Small intestine (tissue), 7 donors: ENCODE data around the gene DCAF8. TPM values are rescaled to one million over a fixed set of nuclear protein-coding genes. Genes with fewer than 3 reads are reported as not detected.
A peak's percentile ranks its signal among the peaks of the same experiment; 100 is the strongest.

Source experiments
- DNase-seq, 2 donors: peaks; one replicate each; pipeline versions ENCODE4 v3.0.0 to v3.0.0-alpha.2; 2013
- FAIRE-seq: peaks from 2 replicates; lab custom pipeline; 2012; peaks lifted over from hg19 to GRCh38; lab: Jason Lieb, UNC
- H3K27ac ChIP-seq, 3 donors: one replicate each; pipeline ENCODE4 v1.5.1; 2013; ENCODE audit warnings: low read length in 2 of 3, mild to moderate bottlenecking in 2 of 3, control low read depth in 1 of 3, inconsistent platforms in 1 of 3, low read depth in 1 of 3, moderate library complexity in 1 of 3
- H3K27me3 ChIP-seq, 3 donors: one replicate each; pipeline ENCODE4 v1.6.1; 2013; ENCODE audit warnings: low read length in 3 of 3, inconsistent platforms in 1 of 3; ENCODE audit not compliant: control insufficient read depth in 3 of 3, insufficient read depth in 3 of 3
- H3K36me3 ChIP-seq, 3 donors: one replicate each; pipeline ENCODE4 v1.6.1; 2013; ENCODE audit warnings: low read length in 3 of 3, inconsistent platforms in 1 of 3, low read depth in 1 of 3, mild to moderate bottlenecking in 1 of 3, moderate library complexity in 1 of 3; ENCODE audit not compliant: control insufficient read depth in 3 of 3, insufficient read depth in 2 of 3
- H3K4me1 ChIP-seq, 3 donors: one replicate each; pipeline ENCODE4 v1.6.1; 2013; ENCODE audit warnings: low read length in 2 of 3, inconsistent platforms in 1 of 3, low read depth in 1 of 3, mild to moderate bottlenecking in 1 of 3, moderate library complexity in 1 of 3; ENCODE audit not compliant: control insufficient read depth in 3 of 3, insufficient read depth in 2 of 3
- H3K4me3 ChIP-seq, 3 donors: one replicate each; pipeline ENCODE4 v1.5.1; 2013; ENCODE audit warnings: low read length in 3 of 3, control low read depth in 1 of 3, inconsistent platforms in 1 of 3, low read depth in 1 of 3, mild to moderate bottlenecking in 1 of 3, moderate library complexity in 1 of 3
- H3K9me3 ChIP-seq, 2 donors: one replicate each; pipeline ENCODE4 v1.6.1; 2013; ENCODE audit warnings: low read depth in 1 of 2, low read length in 1 of 2; ENCODE audit not compliant: control insufficient read depth in 2 of 2, insufficient read depth in 1 of 2
- WGBS, 3 donors: extraction: QIAGEN DNeasy Blood & Tissue Kit; methylation state at CpG; one replicate each; pipeline ENCODE4 v1.1.7; 2013; 5-methylcytosine and 5-hydroxymethylcytosine counted together
- polyA plus RNA-seq, 4 donors: library from polyadenylated mRNA; stranded (reverse) in 3 of 4; unstranded in 1 of 4; fragments of 200-250 nt in 3 of 4; fragments of 120-200 nt in 1 of 4; gene quantifications; one replicate each; pipeline versions ENCODE4 v1.2.1 to v1.2.3, GENCODE V29; 2013
- donor health status: healthy with polysubstance abuse.
- donor health status: control.
- donor health status: control.
- donor health status: Bipolar disorder and iron deficiency.
- donor health status: healthy.

DCAF8 gene
- polyA plus RNA-seq, 4 donors, result 43.5 to 145 (median 59.1) TPM

DNA sequence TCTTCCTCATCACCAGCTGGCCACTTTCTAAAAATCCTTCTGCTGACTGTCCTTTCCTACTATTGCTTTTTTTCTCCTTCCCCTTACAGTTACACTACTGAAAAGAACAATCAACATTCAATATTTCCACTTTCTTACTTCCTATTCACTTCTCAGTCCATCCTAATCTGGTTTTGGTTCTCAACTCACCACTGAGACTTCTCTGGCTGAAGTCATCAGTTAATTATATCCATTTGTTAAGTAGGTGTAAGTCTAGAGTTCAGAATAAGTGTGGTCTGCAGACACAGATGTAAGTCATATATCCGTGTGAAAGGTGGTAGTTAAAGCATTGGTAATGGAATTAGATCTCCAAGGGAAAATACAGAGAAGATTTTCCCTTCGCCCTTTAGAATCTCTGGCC is 35.7 kb downstream of the DCAF8 start:
- H3K4me3 ChIP-seq, result no peak overlapping the region
- no peak for FAIRE-seq
- H3K9me3 ChIP-seq, result no peaks in the 10 kb centered on the region
- no peaks in the 10 kb centered on the region for H3K27me3 ChIP-seq
- no peak overlapping the region for H3K27ac ChIP-seq
- H3K4me1 ChIP-seq, result no peaks in the 10 kb centered on the region
- H3K36me3 ChIP-seq, result peaks cover 16 to 46% (median 41%) of the 10 kb centered on the region in 3 donors
- DNase-seq, result no peak
- 83 to 91% (median 91%) methylated on average over 2 of the region's 2 CpGs for WGBS, 3 donors

GRCh38 chr1:160225345-160225744 is 37.0 kb downstream of the DCAF8 start:
- Histone ChIP-seq H3K4me1 (peaks cover 0 to under 1% (median 0%) of the 10 kb centered on the region in 3 donors), H3K27ac (no peak overlapping the region), H3K36me3 (peaks cover 21 to 45% (median 41%) of the 10 kb centered on the region in 3 donors), H3K9me3 (no peaks in the 10 kb centered on the region), H3K27me3 (no peaks in the 10 kb centered on the region), H3K4me3 (no peak overlapping the region)
- DNase-seq, result no peak
- 62 to 74% (median 72%) methylated on average over 2 of the region's 2 CpGs for WGBS, 3 donors
- no peak for FAIRE-seq

DNA sequence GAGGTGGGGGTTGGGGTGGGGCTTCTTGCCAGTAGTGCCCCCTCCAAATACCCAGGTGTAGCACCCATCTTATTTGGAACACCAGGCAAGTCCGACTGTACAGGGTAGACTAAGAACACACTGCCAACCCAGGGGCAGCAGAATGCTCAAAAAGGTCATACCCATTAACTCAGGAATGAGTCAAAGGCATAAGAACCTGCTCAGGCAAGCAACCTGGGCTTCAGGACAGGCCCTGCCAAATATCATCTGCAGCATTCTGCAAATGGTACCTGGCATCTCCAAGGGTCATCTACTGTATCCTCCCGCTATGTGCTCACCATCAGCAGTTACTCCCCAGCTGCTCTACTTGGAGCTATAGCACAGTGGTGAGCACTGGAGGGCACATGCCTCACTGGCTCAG is 37.7 kb downstream of the DCAF8 start:
- Histone ChIP-seq H3K36me3 (peaks cover 21 to 45% (median 40%) of the 10 kb centered on the region in 3 donors), H3K9me3 (no peaks in the 10 kb centered on the region), H3K27me3 (no peaks in the 10 kb centered on the region), H3K27ac (no peak overlapping the region), H3K4me1 (peaks cover 0 to 4% (median 0%) of the 10 kb centered on the region in 3 donors), H3K4me3 (no peak overlapping the region)
- 92 to 95% (median 92%) methylated on average over 2 of the region's 2 CpGs for WGBS, 3 donors
- DNase-seq (no peak), FAIRE-seq (no peak)

DNA sequence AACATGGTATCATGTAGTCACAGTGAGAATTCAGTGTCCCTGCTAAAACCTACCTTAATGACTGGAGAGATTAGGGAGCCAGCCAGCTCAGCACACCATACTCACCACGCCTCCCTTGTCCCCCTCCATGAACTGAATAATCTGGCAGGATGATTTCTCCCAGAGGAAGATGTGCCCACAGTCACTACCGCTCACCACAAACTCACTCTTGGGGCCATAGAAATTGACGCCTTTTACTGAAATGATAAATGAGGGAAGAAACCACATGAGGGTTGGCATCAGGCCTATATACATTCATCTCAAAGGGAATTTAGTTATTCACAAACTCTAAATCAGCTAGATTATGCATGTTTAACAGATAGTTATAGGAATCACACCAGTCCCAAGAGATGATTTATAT is 39.8 kb downstream of the DCAF8 start:
- 86 to 89% (median 88%) methylated on average over 3 of the region's 3 CpGs for WGBS, 3 donors
- Histone ChIP-seq H3K4me1 (peaks cover 0 to 8% (median 4%) of the 10 kb centered on the region in 3 donors), H3K27ac (no peak overlapping the region), H3K27me3 (no peaks in the 10 kb centered on the region), H3K9me3 (no peaks in the 10 kb centered on the region), H3K36me3 (peaks cover 29 to 52% (median 39%) of the 10 kb centered on the region in 3 donors), H3K4me3 (no peak overlapping the region)
- no peak for FAIRE-seq
- no peak for DNase-seq

DNA sequence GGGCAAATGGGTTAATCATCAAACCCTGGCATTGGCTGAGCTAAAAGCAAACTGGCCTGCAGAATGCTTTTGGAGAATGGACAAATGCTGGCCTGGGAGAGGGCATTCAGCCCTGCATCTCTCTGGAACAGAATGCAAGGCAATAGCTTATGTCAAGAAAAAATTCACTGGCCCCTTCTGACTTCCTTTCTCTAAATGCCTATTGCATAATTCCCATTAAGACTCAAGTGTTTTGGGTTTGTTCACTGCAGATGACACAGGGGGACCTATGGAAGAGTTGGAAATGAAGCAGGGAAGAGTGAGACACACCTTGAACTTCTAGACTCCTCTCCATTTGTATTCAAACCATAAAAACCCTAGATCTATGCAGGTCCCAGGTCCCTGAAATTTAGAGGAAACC is 41.3 kb downstream of the DCAF8 start:
- Histone ChIP-seq H3K36me3 (peaks cover 31 to 51% (median 33%) of the 10 kb centered on the region in 3 donors), H3K27ac (no peak overlapping the region), H3K9me3 (no peaks in the 10 kb centered on the region), H3K4me1 (peaks cover 0 to 16% (median 4%) of the 10 kb centered on the region in 3 donors), H3K27me3 (no peaks in the 10 kb centered on the region), H3K4me3 (no peak overlapping the region)
- DNase-seq (no peak), FAIRE-seq (no peak)

DNA sequence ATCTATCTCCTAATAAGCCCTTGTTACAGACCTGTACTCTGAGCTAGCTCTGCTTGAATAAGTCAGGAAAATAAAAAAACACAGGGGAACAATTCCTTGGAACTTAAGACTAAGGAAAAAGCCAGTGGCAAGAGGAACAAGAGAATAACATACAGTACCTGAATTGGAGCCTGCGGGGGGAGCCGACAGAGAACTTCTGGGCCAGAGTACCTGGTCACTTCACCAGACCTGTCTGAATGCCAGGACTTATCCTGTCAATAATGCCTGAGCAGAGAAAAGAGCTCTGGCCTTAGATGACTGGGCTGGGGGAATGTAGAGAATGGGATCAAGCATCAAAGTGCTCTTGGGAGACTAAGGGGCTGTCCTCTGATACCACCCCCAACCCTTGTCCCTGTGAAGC is 42.0 kb downstream of the DCAF8 start:
- no peak for FAIRE-seq
- no peak for DNase-seq
- H3K27ac ChIP-seq, result no peak overlapping the region
- peaks cover 28 to 46% (median 34%) of the 10 kb centered on the region in 3 donors for H3K36me3 ChIP-seq
- no peak overlapping the region for H3K4me3 ChIP-seq
- WGBS, 3 donors, result 88 to 94% (median 90%) methylated on average over 2 of the region's 2 CpGs
- no peaks in the 10 kb centered on the region for H3K27me3 ChIP-seq
- peaks cover 0 to 16% (median 4%) of the 10 kb centered on the region in 3 donors for H3K4me1 ChIP-seq
- no peaks in the 10 kb centered on the region for H3K9me3 ChIP-seq

GRCh38 chr1:160219062-160219929 is 43.1 kb downstream of the DCAF8 start:
- DNase-seq (peak; percentile 51 to 61), FAIRE-seq (no peak)
- Histone ChIP-seq H3K27me3 (no peaks in the 10 kb centered on the region), H3K4me3 (no peak overlapping the region), H3K4me1 (peaks cover 0 to 16% (median 4%) of the 10 kb centered on the region in 3 donors), H3K36me3 (peaks cover 24 to 45% (median 30%) of the 10 kb centered on the region in 3 donors), H3K9me3 (no peaks in the 10 kb centered on the region), H3K27ac (no peak overlapping the region)
- WGBS, 3 donors, result 61 to 72% (median 70%) methylated on average over 4 of the region's 4 CpGs

- no peak for FAIRE-seq
- Histone ChIP-seq H3K36me3 (peaks cover 28 to 48% (median 33%) of the 10 kb centered on the region in 3 donors), H3K27me3 (no peaks in the 10 kb centered on the region), H3K9me3 (no peaks in the 10 kb centered on the region), H3K4me1 (peaks cover 0 to 16% (median 4%) of the 10 kb centered on the region in 3 donors), H3K4me3 (no peak overlapping the region), H3K27ac (peak overlapping the region; percentile 28 to 64 (median 34))
- WGBS, 3 donors, result 36 to 55% (median 47%) methylated on average over 10 of the region's 10 CpGs
- DNase-seq, result peak; percentile 47 to 84
Measured at GRCh38 chr1:160217481-160218051, 44.8 kb downstream of the DCAF8 start.
